HG03558 (cell line): ENCODE measurements around the gene BMAL1.
"Not testable (repeated sequence)": the region's sequence is repeated elsewhere in the genome, so short reads cannot be mapped to it uniquely, and the experiment has no call there.

Experiments
- ATAC-seq: cut with Tn5 transposase; IDR thresholded peaks from one replicate; pipeline ENCODE4 v1.9.1; 2021; ENCODE audit warnings: moderate number of reproducible peaks; ENCODE audit not compliant: unreplicated experiment; ENCODE audit errors: extremely low read depth

Gene BMAL1

GRCh38 chr11:13277768-13278608, at the start of gene BMAL1:
BMAL1 (plus strand) TSS chr11:13277790; CDS start chr11:13354309, 76,519 bp downstream.
- peak; percentile 4 for ATAC-seq

- no peak for ATAC-seq
Observed at GRCh38 chr11:13228572-13228971, 49.0 kb upstream of the BMAL1 start.

GRCh38 chr11:13229136-13229535, 48.5 kb upstream of the BMAL1 start:
- ATAC-seq = no peak

GRCh38 chr11:13229711-13230318, 47.8 kb upstream of the BMAL1 start:
- ATAC-seq = no peak

GRCh38 chr11:13233173-13233745, 44.3 kb upstream of the BMAL1 start:
- no peak for ATAC-seq

- no peak for ATAC-seq
Observed at GRCh38 chr11:13235895-13236294, 41.7 kb upstream of the BMAL1 start.

GRCh38 chr11:13236626-13237025, 41.0 kb upstream of the BMAL1 start:
- ATAC-seq = no peak

- no peak for ATAC-seq
Observed at GRCh38 chr11:13237761-13238160, 39.8 kb upstream of the BMAL1 start.

- no peak for ATAC-seq
Observed at GRCh38 chr11:13238879-13239514, 38.6 kb upstream of the BMAL1 start.

GRCh38 chr11:13242564-13242963, 35.0 kb upstream of the BMAL1 start:
- no peak for ATAC-seq

GRCh38 chr11:13247606-13248296, 29.8 kb upstream of the BMAL1 start:
- no peak for ATAC-seq

GRCh38 chr11:13249177-13249576, 28.4 kb upstream of the BMAL1 start:
- ATAC-seq = no peak

- ATAC-seq = no peak
Observed at GRCh38 chr11:13249992-13250391, 27.6 kb upstream of the BMAL1 start.

GRCh38 chr11:13251966-13252365, 25.6 kb upstream of the BMAL1 start:
- ATAC-seq = no peak

- no peak for ATAC-seq
Observed at GRCh38 chr11:13252438-13252837, 25.2 kb upstream of the BMAL1 start.

GRCh38 chr11:13256216-13256615, 21.4 kb upstream of the BMAL1 start:
- ATAC-seq = no peak

- ATAC-seq = not testable (repeated sequence)
Observed at GRCh38 chr11:13258061-13258460, 19.5 kb upstream of the BMAL1 start.

GRCh38 chr11:13258855-13259254, 18.7 kb upstream of the BMAL1 start:
- ATAC-seq = no peak

- ATAC-seq = no peak
Observed at GRCh38 chr11:13259374-13259773, 18.2 kb upstream of the BMAL1 start.

GRCh38 chr11:13260201-13260962, 17.2 kb upstream of the BMAL1 start:
- no peak for ATAC-seq
